ENCODE data around the gene KRT71. TPM values are rescaled to one million over a fixed set of nuclear protein-coding genes. Genes with fewer than 3 reads are reported as not detected.

Gene KRT71
- total RNA-seq, 2 experiments from 2014 or later: not detected

DNA sequence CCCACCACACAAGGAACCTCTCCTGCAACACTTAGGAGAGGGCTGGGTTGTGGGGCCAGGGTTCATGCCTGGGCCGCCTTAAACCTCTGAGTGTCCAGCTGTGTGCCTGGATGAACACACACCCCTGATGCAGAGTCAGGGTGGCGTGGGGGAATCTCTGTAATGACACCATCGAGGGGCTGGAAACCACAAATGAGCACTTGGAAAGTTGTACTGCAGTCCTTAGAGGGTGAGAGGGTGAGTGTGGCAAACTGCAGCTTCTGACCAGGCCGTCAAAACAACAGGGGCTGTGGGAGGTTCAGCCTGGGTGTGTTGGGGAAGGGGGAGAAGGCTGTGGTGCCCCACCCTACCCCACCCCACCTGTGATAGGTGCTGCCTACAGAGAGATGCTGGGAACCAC lies 20.3 kb downstream of the KRT71 start:
- Histone ChIP-seq H3K9me2 (ENCODE audit: insufficient read depth, low read length) (no peaks in the 10 kb centered on the region), H3K4me1 (ENCODE audit: insufficient read depth, low read length, poor library complexity, severe bottlenecking) (no peaks in the 10 kb centered on the region), H3K36me3 (ENCODE audit: insufficient read depth, low read length) (no peaks in the 10 kb centered on the region), H3K4me3 (ENCODE audit: low read depth, low read length, poor library complexity, severe bottlenecking) (no peak overlapping the region), H3K4me2 (ENCODE audit: low read length) (no peak overlapping the region), H3K79me2 (ENCODE audit: insufficient read depth, low read depth, low read length) (no peaks in the 10 kb centered on the region), H3K27ac (ENCODE audit: low read depth, low read length, poor library complexity, severe bottlenecking) (no peak overlapping the region), H3K9me3 (ENCODE audit: low read length) (no peaks in the 10 kb centered on the region), H2AFZ (ENCODE audit: low read length) (no peak overlapping the region), H4K20me1 (ENCODE audit: insufficient read depth, low read length) (no peaks in the 10 kb centered on the region)
- ChIA-PET POLR2A (interaction anchor here (0.8 kb wide), 1 partner anchor 12 kb away, joined by 4 read pairs; no protein-coding TSS in a partner anchor), CTCF (ENCODE audit: unreplicated experiment) (no interaction called here)
- intact Hi-C loops (cut with micrococcal nuclease; ENCODE audit: unreplicated experiment): no loop called here
- TF ChIP-seq EZH2phosphoT487 (IDR thresholded peaks at IDR 0.05; ENCODE audit: borderline replicate concordance, low read depth, low read length) (no peak), CTCF (conservative IDR thresholded peaks at IDR 0.05; ENCODE audit: low read length) (no peak)
- no TSS peak for BruUV-seq (replicated peaks)
- DNase-seq (ENCODE audit: low spot score): no peak

GRCh38 chr12:52531566-52532300 lies 21.2 kb downstream of the KRT71 start:
- intact Hi-C loops (cut with micrococcal nuclease; ENCODE audit: unreplicated experiment): no loop called here
- ChIA-PET CTCF (ENCODE audit: unreplicated experiment) (no interaction called here), POLR2A (interaction anchor here (0.8 kb wide), 1 partner anchor 10 kb away, joined by 3 read pairs; no protein-coding TSS in a partner anchor)
- no peaks in the 10 kb centered on the region for H3K36me3 ChIP-seq (ENCODE audit: insufficient read depth, low read length)
- BruUV-seq (replicated peaks): no TSS peak
- DNase-seq (ENCODE audit: low spot score): no peak
- H3K4me1 ChIP-seq (ENCODE audit: insufficient read depth, low read length, poor library complexity, severe bottlenecking): no peaks in the 10 kb centered on the region
- H3K79me2 ChIP-seq (ENCODE audit: insufficient read depth, low read depth, low read length): no peaks in the 10 kb centered on the region
- TF ChIP-seq CTCF (conservative IDR thresholded peaks at IDR 0.05; ENCODE audit: low read length): no peak
- no peak for TF ChIP-seq EZH2phosphoT487 (IDR thresholded peaks at IDR 0.05; ENCODE audit: borderline replicate concordance, low read depth, low read length)
- no peak overlapping the region for H3K4me2 ChIP-seq (ENCODE audit: low read length)
- no peaks in the 10 kb centered on the region for H4K20me1 ChIP-seq (ENCODE audit: insufficient read depth, low read length)
- no peak overlapping the region for H3K4me3 ChIP-seq (ENCODE audit: low read depth, low read length, poor library complexity, severe bottlenecking)
- no peaks in the 10 kb centered on the region for H3K9me2 ChIP-seq (ENCODE audit: insufficient read depth, low read length)
- no peak overlapping the region for H3K27ac ChIP-seq (ENCODE audit: low read depth, low read length, poor library complexity, severe bottlenecking)
- H2AFZ ChIP-seq (ENCODE audit: low read length): no peak overlapping the region
- H3K9me3 ChIP-seq (ENCODE audit: low read length): no peaks in the 10 kb centered on the region

DNA sequence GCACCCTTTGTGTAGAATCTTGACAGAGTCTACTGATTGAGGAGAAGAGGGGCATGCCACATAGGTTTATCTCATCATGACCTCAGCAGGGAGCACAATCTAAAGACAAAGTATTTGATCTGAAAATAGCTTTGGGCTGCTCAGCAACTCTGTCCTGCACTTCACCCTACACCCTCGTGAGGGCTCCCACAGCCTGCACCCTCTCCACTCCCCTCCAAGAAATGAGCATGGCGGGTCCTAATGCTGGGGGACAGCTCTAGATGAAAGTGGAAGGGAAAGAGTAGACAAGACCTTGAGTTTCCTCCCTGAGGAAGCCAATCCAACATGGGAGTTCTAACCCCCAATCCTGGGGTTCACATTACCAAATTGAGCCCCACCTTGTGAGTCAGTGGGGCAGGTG lies 22.0 kb downstream of the KRT71 start:
- H2AFZ ChIP-seq (ENCODE audit: low read length): no peak overlapping the region
- H4K20me1 ChIP-seq (ENCODE audit: insufficient read depth, low read length): no peaks in the 10 kb centered on the region
- ChIA-PET POLR2A (interaction anchor here (0.5 kb wide), 1 partner anchor 960 kb away, joined by 3 read pairs; no protein-coding TSS in a partner anchor), CTCF (ENCODE audit: unreplicated experiment) (no interaction called here)
- H3K27ac ChIP-seq (ENCODE audit: low read depth, low read length, poor library complexity, severe bottlenecking): no peak overlapping the region
- no peak for TF ChIP-seq EZH2phosphoT487 (IDR thresholded peaks at IDR 0.05; ENCODE audit: borderline replicate concordance, low read depth, low read length)
- TF ChIP-seq CTCF (conservative IDR thresholded peaks at IDR 0.05; ENCODE audit: low read length): 0 out of 2 replicates have a peak, but pooled peaks have one; percentile 24
- intact Hi-C loops (cut with micrococcal nuclease; ENCODE audit: unreplicated experiment): no loop called here
- no peaks in the 10 kb centered on the region for H3K4me1 ChIP-seq (ENCODE audit: insufficient read depth, low read length, poor library complexity, severe bottlenecking)
- no peaks in the 10 kb centered on the region for H3K36me3 ChIP-seq (ENCODE audit: insufficient read depth, low read length)
- no TSS peak for BruUV-seq (replicated peaks)
- H3K4me3 ChIP-seq (ENCODE audit: low read depth, low read length, poor library complexity, severe bottlenecking): no peak overlapping the region
- H3K9me2 ChIP-seq (ENCODE audit: insufficient read depth, low read length): no peaks in the 10 kb centered on the region
- H3K9me3 ChIP-seq (ENCODE audit: low read length): no peaks in the 10 kb centered on the region
- H3K4me2 ChIP-seq (ENCODE audit: low read length): no peak overlapping the region
- DNase-seq (ENCODE audit: low spot score): no peak
- no peaks in the 10 kb centered on the region for H3K79me2 ChIP-seq (ENCODE audit: insufficient read depth, low read depth, low read length)
